AG04450 (cell line): Measurements from ENCODE around the gene BLOC1S1. TPM values are rescaled to one million over a fixed set of nuclear protein-coding genes. Genes with fewer than 3 reads are reported as not detected.
"Not testable (repeated sequence)": the region's sequence is repeated elsewhere in the genome, so short reads cannot be mapped to it uniquely, and the experiment has no call there.

ENCODE experiments used
- CTCF ChIA-PET: fragments of 300-600, 350-600 bp; formaldehyde crosslinking; extraction: SDS; loops from one replicate; lab custom pipeline; 2022; ENCODE audit warnings: antibody characterized with exemption, inconsistent platforms; lab: Charles Lee
- POLR2A ChIA-PET: fragments of 350-600 bp; formaldehyde crosslinking; extraction: SDS; loops from one replicate; lab custom pipeline; 2021; ENCODE audit warnings: antibody characterized with exemption, inconsistent platforms; lab: Yijun Ruan, JAX
- DNase-seq: peaks from one replicate; pipeline ENCODE4 v3.0.0-alpha.2; 2011; ENCODE audit warnings: low read depth, low spot score
- H3K27ac ChIP-seq: one replicate; pipeline ENCODE4 v1.5.1; 2012; ENCODE audit warnings: low read depth, low read length, control low read depth
- H3K27me3 ChIP-seq: one replicate; pipeline ENCODE4 v1.6.0; 2012; ENCODE audit warnings: low read length; ENCODE audit not compliant: control insufficient read depth, insufficient read depth
- H3K4me3 ChIP-seq: 2 replicates; pipeline ENCODE4 v1.5.1; 2011; ENCODE audit warnings: mild to moderate bottlenecking, low read depth, low read length, control low read depth
- H3K9me3 ChIP-seq: 2 replicates; pipeline ENCODE4 v1.5.1; 2012; ENCODE audit warnings: low read length; ENCODE audit not compliant: control insufficient read depth, insufficient read depth
- polyA plus RNA-seq: library from polyadenylated mRNA; depleted of rRNA; stranded (reverse); fragments of >200 nt; gene quantifications from 2 replicates; pipeline ENCODE4 v1.2.3, GENCODE V29; 2011
- TF ChIP-seq, protein P1 (sequence below): IDR thresholded peaks from 2 replicates; pipeline ENCODE4 v1.5.1; 2011; ENCODE audit warnings: low read depth, low read length, control low read depth, inconsistent platforms

Gene BLOC1S1
- polyA plus RNA-seq, 1 experiment = 132 TPM

GRCh38 chr12:55755246-55755645, 39.4 kb downstream of the BLOC1S1 start:
- H3K9me3 ChIP-seq = 0 out of 2 replicates have a peak, but pooled peaks cover 5% of the 10 kb centered on the region
- TF ChIP-seq, protein P1, sequence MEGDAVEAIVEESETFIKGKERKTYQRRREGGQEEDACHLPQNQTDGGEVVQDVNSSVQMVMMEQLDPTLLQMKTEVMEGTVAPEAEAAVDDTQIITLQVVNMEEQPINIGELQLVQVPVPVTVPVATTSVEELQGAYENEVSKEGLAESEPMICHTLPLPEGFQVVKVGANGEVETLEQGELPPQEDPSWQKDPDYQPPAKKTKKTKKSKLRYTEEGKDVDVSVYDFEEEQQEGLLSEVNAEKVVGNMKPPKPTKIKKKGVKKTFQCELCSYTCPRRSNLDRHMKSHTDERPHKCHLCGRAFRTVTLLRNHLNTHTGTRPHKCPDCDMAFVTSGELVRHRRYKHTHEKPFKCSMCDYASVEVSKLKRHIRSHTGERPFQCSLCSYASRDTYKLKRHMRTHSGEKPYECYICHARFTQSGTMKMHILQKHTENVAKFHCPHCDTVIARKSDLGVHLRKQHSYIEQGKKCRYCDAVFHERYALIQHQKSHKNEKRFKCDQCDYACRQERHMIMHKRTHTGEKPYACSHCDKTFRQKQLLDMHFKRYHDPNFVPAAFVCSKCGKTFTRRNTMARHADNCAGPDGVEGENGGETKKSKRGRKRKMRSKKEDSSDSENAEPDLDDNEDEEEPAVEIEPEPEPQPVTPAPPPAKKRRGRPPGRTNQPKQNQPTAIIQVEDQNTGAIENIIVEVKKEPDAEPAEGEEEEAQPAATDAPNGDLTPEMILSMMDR = no peak
- no peak overlapping the region for H3K4me3 ChIP-seq
- DNase-seq = no peak
- POLR2A ChIA-PET = interaction anchor here (0.7 to 1.2 kb wide), 2 partner anchors 12 to 21 kb away, joined by 4 to 9 read pairs; no protein-coding TSS in a partner anchor
- no peak overlapping the region for H3K27ac ChIP-seq
- H3K27me3 ChIP-seq = no peaks in the 10 kb centered on the region
- CTCF ChIA-PET = interaction anchor here (0.7 to 1.4 kb wide), 2 partner anchors 17 to 171 kb away, joined by 3 to 12 read pairs; no protein-coding TSS in a partner anchor

- no peak for DNase-seq
- CTCF ChIA-PET = interaction anchor here (1.2 to 1.7 kb wide), 5 partner anchors 19 to 238 kb away, joined by 3 to 5 read pairs (median 4); no protein-coding TSS in a partner anchor
- 0 out of 2 replicates have a peak, but pooled peaks cover 5% of the 10 kb centered on the region for H3K9me3 ChIP-seq
- POLR2A ChIA-PET = interaction anchor here (0.9 kb wide), 1 partner anchor 9 kb away, joined by 4 read pairs; no protein-coding TSS in a partner anchor
- no peak overlapping the region for H3K4me3 ChIP-seq
- H3K27me3 ChIP-seq = no peaks in the 10 kb centered on the region
- H3K27ac ChIP-seq = no peak overlapping the region
- TF ChIP-seq, protein P1 = no peak
Measured at GRCh38 chr12:55757701-55758100, 41.9 kb downstream of the BLOC1S1 start.

DNA sequence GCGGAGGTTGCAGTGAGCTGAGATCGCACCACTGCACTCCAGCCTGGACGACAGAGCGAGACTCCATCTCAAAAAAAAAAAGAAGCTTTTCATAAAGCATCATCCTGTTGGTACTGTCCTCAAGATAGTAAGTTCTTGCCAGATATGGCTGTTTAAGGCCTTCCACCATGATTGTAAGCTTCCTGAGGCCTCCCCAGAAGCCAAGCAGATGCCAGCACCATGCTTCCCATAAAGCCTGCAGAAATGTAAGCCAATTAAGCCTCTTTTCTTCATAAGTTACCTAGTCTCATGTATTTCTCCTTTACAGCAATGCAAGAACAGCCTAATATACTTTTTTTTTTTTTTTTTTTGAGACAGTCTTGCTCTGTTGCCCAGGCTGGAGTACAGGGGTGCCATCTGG, 42.7 kb downstream of the BLOC1S1 start:
- POLR2A ChIA-PET = not testable (repeated sequence)
- CTCF ChIA-PET = interaction anchor here (0.6 to 1.7 kb wide), 6 partner anchors 13 to 238 kb away, joined by 3 to 4 read pairs (median 3); no protein-coding TSS in a partner anchor

DNA sequence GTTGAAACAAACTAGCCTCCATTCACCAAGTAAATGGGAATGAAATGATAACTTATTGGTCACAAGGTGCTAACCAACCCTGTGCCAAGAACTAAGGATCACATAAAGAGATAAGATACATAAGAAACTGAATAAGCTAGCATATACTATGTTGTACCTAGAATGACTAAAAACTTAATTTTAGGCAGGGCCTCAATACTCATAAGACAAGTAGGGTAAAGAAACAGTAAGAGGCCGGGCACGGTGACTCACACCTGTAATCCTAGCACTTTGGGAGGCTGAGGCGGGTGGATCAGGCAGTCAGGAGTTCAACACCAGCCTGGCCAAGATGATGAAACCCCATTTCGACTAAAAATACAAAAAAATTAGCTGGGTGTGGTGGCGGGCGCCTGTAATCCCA, 44.8 kb downstream of the BLOC1S1 start:
- H3K9me3 ChIP-seq = 0 out of 2 replicates have a peak, but pooled peaks cover 5% of the 10 kb centered on the region
- ChIA-PET POLR2A (no interaction called here), CTCF (no interaction called here)
- no peak overlapping the region for H3K27ac ChIP-seq
- no peak overlapping the region for H3K4me3 ChIP-seq
- H3K27me3 ChIP-seq = no peaks in the 10 kb centered on the region
- TF ChIP-seq, protein P1 = no peak
- DNase-seq = no peak

More for the DNA sequence above, 42.7 kb downstream of the BLOC1S1 start:
- H3K9me3 ChIP-seq, H3K27ac ChIP-seq, H3K27me3 ChIP-seq, DNase-seq, H3K4me3 ChIP-seq: not testable (repeated sequence)

DNA sequence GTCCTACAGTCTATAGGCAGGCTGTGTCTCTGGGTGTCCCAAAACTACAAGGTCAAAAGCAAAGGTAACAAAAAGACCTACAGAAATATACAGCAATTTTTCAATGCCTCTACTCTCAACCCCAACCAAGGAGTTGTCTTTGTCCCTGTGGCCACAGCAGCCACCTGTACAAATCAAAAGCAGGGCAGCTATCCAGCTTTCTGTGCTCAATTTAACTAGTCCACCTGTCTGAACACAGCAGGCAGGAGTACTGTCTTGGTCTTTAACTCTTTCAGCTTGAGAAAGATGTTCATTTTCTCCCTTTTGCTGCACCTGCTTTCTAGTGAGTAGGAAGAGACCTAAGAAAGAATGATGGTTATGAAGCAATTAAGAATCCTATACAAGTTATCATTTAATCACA, 46.8 kb downstream of the BLOC1S1 start:
- CTCF ChIA-PET = no interaction called here
- DNase-seq = no peak

More for the DNA sequence above, 46.8 kb downstream of the BLOC1S1 start:
- POLR2A ChIA-PET = interaction anchor here (1.1 kb wide), 1 partner anchor 55 kb away, joined by 3 read pairs; the partner anchor contains the start of genes ORMDL2 and SARNP
- Histone ChIP-seq H3K4me3 (no peak overlapping the region), H3K9me3 (0 out of 2 replicates have a peak, but pooled peaks cover 5% of the 10 kb centered on the region), H3K27ac (no peak overlapping the region), H3K27me3 (no peaks in the 10 kb centered on the region)
- TF ChIP-seq, protein P1 = no peak
